HCT116 (cell line): ENCODE measurements around the gene SCN8A.

ENCODE experiments used
- ATF3 ChIP-seq: IDR thresholded peaks from 2 replicates; pipeline ENCODE4 v1.6.1; 2012
- CTCF ChIP-seq, 3 experiments: fragments of 200-600 bp in 1 of 3; sonication (generic) in 1 of 3; IDR thresholded peaks in 2 of 3; conservative IDR thresholded peaks in 1 of 3; 2 replicates each; pipeline ENCODE4 v1.5.1; 2012 to 2017; ENCODE audit warnings: low read depth in 2 of 3, low read length in 2 of 3, antibody characterized with exemption in 1 of 3, borderline replicate concordance in 1 of 3, control low read depth in 1 of 3, mild to moderate bottlenecking in 1 of 3, mixed read lengths in 1 of 3, mixed run types in 1 of 3, moderate library complexity in 1 of 3; ENCODE audit not compliant: insufficient read depth in 1 of 3
- EGR1 ChIP-seq: IDR thresholded peaks from 2 replicates; pipeline ENCODE4 v1.6.1; 2012; ENCODE audit warnings: low read depth
- EZH2 ChIP-seq: fragments of 200-600 bp; sonication (generic); IDR thresholded peaks from 2 replicates; pipeline ENCODE4 v1.6.1; 2017; ENCODE audit warnings: antibody characterized with exemption, mixed run types
- EZH2phosphoT487 ChIP-seq: fragments of 200-600 bp; IDR thresholded peaks from 2 replicates; pipeline ENCODE4 v1.6.1; 2018; ENCODE audit warnings: antibody characterized with exemption, borderline replicate concordance
- JUND ChIP-seq: IDR thresholded peaks from 2 replicates; pipeline ENCODE4 v1.6.1; 2012
- MAX ChIP-seq: IDR thresholded peaks from 2 replicates; pipeline ENCODE4 v1.6.1; 2012
- POLR2A ChIP-seq: IDR thresholded peaks from 2 replicates; pipeline ENCODE4 v1.7.0; 2011; ENCODE audit warnings: borderline replicate concordance; ENCODE audit not compliant: insufficient read depth, insufficient read length; ENCODE audit errors: extremely low read depth
- POLR2AphosphoS5 ChIP-seq: IDR thresholded peaks from 2 replicates; pipeline ENCODE4 v1.6.1; 2011; ENCODE audit warnings: mild to moderate bottlenecking, low read depth, low read length, moderate library complexity
- RAD21 ChIP-seq: IDR thresholded peaks from 2 replicates; pipeline ENCODE4 v1.6.1; 2012; ENCODE audit warnings: low read depth, mild to moderate bottlenecking
- REST ChIP-seq: IDR thresholded peaks from 2 replicates; pipeline ENCODE4 v1.6.1; 2012; ENCODE audit warnings: low read depth
- SP1 ChIP-seq: IDR thresholded peaks from 2 replicates; pipeline ENCODE4 v1.6.1; 2012; ENCODE audit warnings: low read depth

GRCh38 chr12:51598156-51598555 lies 7.1 kb downstream of the SCN8A start:
- TF ChIP-seq RAD21, result no peak
- no peak for TF ChIP-seq POLR2AphosphoS5
- TF ChIP-seq POLR2A, result no peak
- no peak for TF ChIP-seq REST
- no peak for TF ChIP-seq CTCF (IDR thresholded peaks at IDR 0.05 in 2 of 3, conservative IDR thresholded peaks at IDR 0.05 in 1 of 3; ENCODE audit: borderline replicate concordance in 1 of 3, insufficient read depth in 1 of 3, low read depth in 2 of 3, low read length in 2 of 3)
- TF ChIP-seq EGR1, result no peak
- no peak for TF ChIP-seq EZH2phosphoT487
- TF ChIP-seq SP1, result no peak
- no peak for TF ChIP-seq EZH2
- no peak for TF ChIP-seq JUND
- no peak for TF ChIP-seq ATF3
- TF ChIP-seq MAX, result no peak
